H1 (cell line): ENCODE results near the gene YIPF5. TPM values are rescaled to one million over a fixed set of nuclear protein-coding genes. Genes with fewer than 3 reads are reported as not detected.

Experiments used
- GABPA ChIP-seq: IDR thresholded peaks from 2 replicates; pipeline ENCODE4 v1.6.1; 2011; ENCODE audit warnings: mild to moderate bottlenecking, low read length, moderate library complexity, borderline replicate concordance; ENCODE audit not compliant: insufficient read depth
- POU5F1 ChIP-seq: IDR thresholded peaks from 2 replicates; pipeline ENCODE4 v1.6.1; 2011; ENCODE audit warnings: low read depth, mild to moderate bottlenecking, low read length, moderate library complexity
- TBP ChIP-seq: IDR thresholded peaks from 2 replicates; pipeline ENCODE4 v1.6.1; 2011; ENCODE audit warnings: low read depth, low read length, improper control_type of control experiment
- ZNF274 ChIP-seq: IDR thresholded peaks from 2 replicates; pipeline ENCODE4 v1.7.0; 2012; ENCODE audit warnings: low read length, borderline replicate concordance; ENCODE audit errors: extremely low read depth
- polyA plus RNA-seq, 7 experiments: library from polyadenylated mRNA; depleted of rRNA in 3 of 7; stranded (reverse) in 5 of 7; unstranded in 2 of 7; fragments of >200 nt in 5 of 7; fragments of 200-250 nt in 2 of 7; gene quantifications; 1 replicate in 5 of 7; 2 replicates in 1 of 7; 4 replicates in 1 of 7; pipeline versions ENCODE4 v1.2.1 to v1.2.3, GENCODE V29; 2011 to 2013; ENCODE audit warnings: missing spikeins in 2 of 7, mixed read lengths in 2 of 7
- total RNA-seq: library from RNA; stranded (reverse); fragmentation: NEBNext Ultra II Directional; extraction: Animal tissue kit (Norgen Biotek cat#: 25700); gene quantifications from 2 replicates; pipeline ENCODE4 v1.2.1, GENCODE V29; 2021

The YIPF5 gene
- total and polyA plus RNA-seq, 2 of the 8 experiments (the other 6 are each of a cell fraction or from before 2014, with no cell fraction given) = 27.6 to 33.6 TPM

DNA sequence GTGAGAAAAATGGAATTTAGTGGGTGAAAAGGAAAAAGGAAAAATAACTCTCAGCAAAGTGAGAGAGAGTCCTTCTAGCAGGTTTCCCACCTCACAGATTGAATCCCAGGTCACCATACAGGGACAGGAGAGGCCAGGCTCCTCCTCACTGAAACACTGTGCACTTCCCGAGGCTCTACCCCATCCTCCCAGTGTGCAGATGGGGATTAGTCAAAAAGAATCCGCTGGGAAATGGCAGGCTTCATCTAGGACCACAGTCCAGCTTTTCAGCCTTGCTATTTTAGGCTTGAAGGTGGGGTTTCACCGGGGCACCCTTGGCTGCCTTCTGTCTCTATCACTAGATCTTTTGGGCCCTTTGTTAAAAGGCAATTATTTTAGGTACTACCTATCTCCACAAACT is 47.8 kb downstream of the YIPF5 start (continued):
- TF ChIP-seq TBP (no peak), POU5F1 (no peak), ZNF274 (no peak), GABPA (no peak)
